DOHH2 (cell line): ENCODE results near the gene ERAP2.

Experiments
- CTCF ChIP-seq: fragments of 200-600 bp; sonication (generic); IDR thresholded peaks from one replicate; pipeline ENCODE4 v1.5.1; 2014; ENCODE audit warnings: antibody characterized with exemption, mild to moderate bottlenecking, low read depth, low read length; ENCODE audit not compliant: poor library complexity, severe bottlenecking
- EZH2phosphoT487 ChIP-seq: fragments of 200-600 bp; sonication (generic); IDR thresholded peaks from 2 replicates; pipeline ENCODE4 v1.6.1; 2017; ENCODE audit warnings: borderline replicate concordance, mild to moderate bottlenecking, antibody characterized with exemption, low read length, moderate library complexity, mixed read lengths

DNA sequence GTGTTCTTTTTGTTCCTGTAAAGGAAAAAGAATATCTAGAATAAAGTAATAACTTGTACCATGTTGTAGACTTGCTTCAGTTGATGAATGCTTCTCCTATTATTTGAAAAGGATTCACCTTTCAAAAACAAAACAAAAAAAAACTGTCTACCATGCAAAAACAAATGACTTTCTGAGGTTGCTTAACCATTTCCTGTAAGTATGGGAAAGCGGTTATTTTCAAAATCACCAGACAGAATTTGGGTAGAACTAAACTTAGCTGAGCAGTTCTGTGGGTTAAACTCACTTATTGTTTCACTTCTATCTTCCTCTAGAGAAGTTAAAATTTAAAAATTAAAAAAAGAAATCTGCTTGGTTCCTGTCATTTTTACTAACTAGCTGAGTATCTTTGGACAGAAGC lies 84.8 kb downstream of the ERAP2 start:
- TF ChIP-seq CTCF = no peak
- TF ChIP-seq EZH2phosphoT487 = no peak
